Activated gamma-delta T cell (primary cell): ENCODE measurements around the gene ADAM8.

Experiments used
- DNase-seq: peaks from one replicate; lab custom pipeline; 2025; lab: John Stamatoyannopoulos, UW

The ADAM8 gene

DNA sequence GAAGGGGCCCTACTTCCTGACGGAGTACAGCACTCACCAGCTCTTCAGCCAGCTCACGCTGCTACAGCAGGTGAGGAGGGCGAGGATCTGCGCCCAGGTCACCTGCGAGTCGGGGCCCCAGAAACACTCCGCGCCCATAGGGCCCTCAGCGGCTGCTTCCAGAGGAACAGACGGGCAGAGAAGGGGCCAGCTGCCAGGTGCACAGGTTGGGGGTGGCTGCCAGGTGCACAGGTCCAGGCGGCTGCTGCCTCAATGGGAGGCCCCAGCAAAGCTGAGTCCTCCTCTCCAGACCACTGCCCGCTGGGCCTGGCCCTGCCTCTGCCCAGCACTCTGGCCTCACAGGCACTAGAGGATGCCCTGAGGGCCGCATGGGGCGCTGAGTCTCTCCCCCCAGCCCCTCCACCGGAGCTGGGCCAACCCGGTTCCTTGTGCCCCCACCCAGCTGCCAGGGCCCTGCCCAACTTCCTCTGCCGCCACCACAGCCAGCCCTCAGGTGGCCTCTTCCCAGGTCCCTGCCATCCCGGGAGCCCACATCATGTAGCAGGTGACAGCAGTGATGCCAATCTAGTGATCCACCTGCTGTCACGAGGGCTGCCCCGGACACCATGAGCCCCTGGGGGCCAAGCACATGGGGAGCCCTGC is 63.7 kb downstream of the ADAM8 start:
- no peak for DNase-seq
